Trophoblast cell (in vitro differentiated cells and primary cell): ENCODE results near the gene SP140L. TPM values are rescaled to one million over a fixed set of nuclear protein-coding genes. Genes with fewer than 3 reads are reported as not detected.
A peak's percentile ranks its signal among the peaks of the same experiment; 100 is the strongest.
"Not testable (repeated sequence)": the region's sequence is repeated elsewhere in the genome, so short reads cannot be mapped to it uniquely, and the experiment has no call there.

Experiments used
- DNase-seq, 2 donors: peaks; one replicate each; pipeline ENCODE4 v3.0.0-alpha.2; 2016
- H2AFZ ChIP-seq: 2 replicates; pipeline ENCODE4 v1.6.1; 2013; ENCODE audit warnings: low read length, moderate library complexity, mild to moderate bottlenecking; ENCODE audit not compliant: insufficient read depth, poor library complexity
- H2AK5ac ChIP-seq: 2 replicates; pipeline ENCODE4 v1.6.1; 2013; ENCODE audit warnings: mild to moderate bottlenecking, low read length
- H2BK120ac ChIP-seq: 2 replicates; pipeline ENCODE4 v1.6.1; 2013; ENCODE audit warnings: low read length, mild to moderate bottlenecking, moderate library complexity; ENCODE audit not compliant: insufficient read depth, poor library complexity
- H2BK12ac ChIP-seq: 2 replicates; pipeline ENCODE4 v1.6.1; 2013; ENCODE audit warnings: mild to moderate bottlenecking, low read length, moderate library complexity
- H2BK5ac ChIP-seq: 2 replicates; pipeline ENCODE4 v1.6.1; 2013; ENCODE audit warnings: low read length, low read depth, moderate library complexity, mild to moderate bottlenecking; ENCODE audit not compliant: poor library complexity
- H3K14ac ChIP-seq: 2 replicates; pipeline ENCODE4 v1.6.1; 2013; ENCODE audit warnings: mild to moderate bottlenecking, low read length
- H3K18ac ChIP-seq: 2 replicates; pipeline ENCODE4 v1.6.1; 2013; ENCODE audit warnings: mild to moderate bottlenecking, low read length
- H3K23ac ChIP-seq: 2 replicates; pipeline ENCODE4 v1.6.1; 2013; ENCODE audit warnings: low read length
- H3K27ac ChIP-seq: 2 replicates; pipeline ENCODE4 v1.5.1; 2013; ENCODE audit warnings: low read depth, mild to moderate bottlenecking, inconsistent platforms, low read length, moderate library complexity
- H3K27me3 ChIP-seq: 2 replicates; pipeline ENCODE4 v1.6.1; 2013; ENCODE audit warnings: inconsistent platforms, mild to moderate bottlenecking, low read length, moderate library complexity; ENCODE audit not compliant: insufficient read depth
- H3K36me3 ChIP-seq, 2 experiments: 1 replicate in 1 of 2; 2 replicates in 1 of 2; pipeline ENCODE4 v1.6.1; 2013; ENCODE audit warnings: low read length in 2 of 2, mild to moderate bottlenecking in 2 of 2, moderate library complexity in 1 of 2; ENCODE audit not compliant: insufficient read depth in 2 of 2, control insufficient read depth in 1 of 2
- H3K4ac ChIP-seq: 2 replicates; pipeline ENCODE4 v1.6.1; 2013; ENCODE audit warnings: low read depth, mild to moderate bottlenecking, low read length, moderate library complexity
- H3K4me1 ChIP-seq, 2 experiments: 1 replicate in 1 of 2; 2 replicates in 1 of 2; pipeline ENCODE4 v1.6.1; 2013; ENCODE audit warnings: low read length in 2 of 2, mild to moderate bottlenecking in 2 of 2, moderate library complexity in 1 of 2; ENCODE audit not compliant: insufficient read depth in 2 of 2, control insufficient read depth in 1 of 2
- H3K4me2 ChIP-seq: 2 replicates; pipeline ENCODE4 v1.6.1; 2013; ENCODE audit warnings: inconsistent platforms, mild to moderate bottlenecking, low read length, moderate library complexity
- H3K4me3 ChIP-seq: 2 replicates; pipeline ENCODE4 v1.5.1; 2013; ENCODE audit warnings: mild to moderate bottlenecking, low read depth, low read length, inconsistent platforms
- H3K79me1 ChIP-seq: one replicate; pipeline ENCODE4 v1.6.1; 2013; ENCODE audit warnings: low read length
- H3K79me2 ChIP-seq: 2 replicates; pipeline ENCODE4 v1.6.1; 2013; ENCODE audit warnings: low read length, mild to moderate bottlenecking; ENCODE audit not compliant: control insufficient read depth, insufficient read depth, poor library complexity
- H3K9ac ChIP-seq: 2 replicates; pipeline ENCODE4 v1.6.1; 2013; ENCODE audit warnings: mild to moderate bottlenecking, low read length
- H3K9me3 ChIP-seq: 2 replicates; pipeline ENCODE4 v1.6.1; 2013; ENCODE audit warnings: low read depth, mild to moderate bottlenecking, control low read depth, inconsistent platforms, low read length; ENCODE audit not compliant: insufficient read depth
- H4K12ac ChIP-seq: 2 replicates; pipeline ENCODE4 v1.6.1; 2013; ENCODE audit warnings: low read depth, mild to moderate bottlenecking, low read length, moderate library complexity
- H4K8ac ChIP-seq: 2 replicates; pipeline ENCODE4 v1.6.1; 2013; ENCODE audit warnings: low read depth, mild to moderate bottlenecking, low read length, moderate library complexity
- H4K91ac ChIP-seq: one replicate; pipeline ENCODE4 v1.6.1; 2013; ENCODE audit warnings: low read depth, mild to moderate bottlenecking, low read length, moderate library complexity
- WGBS: extraction: QIAGEN DNeasy Blood & Tissue Kit; methylation state at CpG from one replicate; pipeline ENCODE4 v1.1.7; 2013; ENCODE audit warnings: missing lambda C conversion rate; ENCODE audit not compliant: insufficient read length, insufficient coverage; ENCODE audit errors: extremely low coverage; 5-methylcytosine and 5-hydroxymethylcytosine counted together
- polyA plus RNA-seq: library from polyadenylated mRNA; stranded (reverse); fragments of 200-250 nt; gene quantifications from 2 replicates; pipeline ENCODE4 v1.2.3, GENCODE V29; 2013

The SP140L gene
- polyA plus RNA-seq: 1.7 and 1.8 TPM in 2 replicates

GRCh38 chr2:230326453-230327417 is at the start of gene SP140L:
TSS of gene SP140L (plus strand) at chr2:230327193. CDS start at chr2:230327270, 77 bp downstream.
- no peak within 1 kb of the TSS for H2AK5ac ChIP-seq
- no peak within 1 kb of the TSS for H3K9ac ChIP-seq
- H3K4me1 ChIP-seq: peaks cover 3 to 7% of the 10 kb centered on the region in 2 experiments
- H4K8ac ChIP-seq: peak within 1 kb of the TSS; percentile 57
- H3K79me1 ChIP-seq: peaks cover 2% of the 10 kb centered on the region
- H3K23ac ChIP-seq: no peak within 1 kb of the TSS
- H2AFZ ChIP-seq: peak within 1 kb of the TSS; percentile 91
- H3K18ac ChIP-seq: no peak within 1 kb of the TSS
- peak within 1 kb of the TSS; percentile 11 for H2BK5ac ChIP-seq
- peak within 1 kb of the TSS; percentile 48 for H3K14ac ChIP-seq
- H4K12ac ChIP-seq: no peak within 1 kb of the TSS
- peak within 1 kb of the TSS; percentile 44 for H3K27ac ChIP-seq
- no peak within 1 kb of the TSS for H3K4me3 ChIP-seq
- no peaks in the 10 kb centered on the region for H3K36me3 ChIP-seq
- peaks cover 13% of the 10 kb centered on the region for H3K9me3 ChIP-seq
- peak within 1 kb of the TSS; percentile 58 for H2BK120ac ChIP-seq
- DNase-seq: peak; percentile 64 to 81
- H3K79me2 ChIP-seq: no peaks in the 10 kb centered on the region
- no peak within 1 kb of the TSS for H3K4ac ChIP-seq
- peak within 1 kb of the TSS; percentile 74 for H4K91ac ChIP-seq
- H3K4me2 ChIP-seq: peak within 1 kb of the TSS; percentile 17
- WGBS: no CpG with 5 or more reads among the region's 11 CpGs
- H3K27me3 ChIP-seq: no peaks in the 10 kb centered on the region
- peak within 1 kb of the TSS; percentile 21 for H2BK12ac ChIP-seq

GRCh38 chr2:230282936-230283335 is 44.1 kb upstream of the SP140L start:
- Histone ChIP-seq H3K79me2 (no peaks in the 10 kb centered on the region), H2AK5ac (no peak overlapping the region), H3K27me3 (no peaks in the 10 kb centered on the region), H3K9ac (no peak overlapping the region), H3K79me1 (no peaks in the 10 kb centered on the region), H3K4me3 (no peak overlapping the region), H2AFZ (no peak overlapping the region), H3K14ac (no peak overlapping the region), H2BK12ac (no peak overlapping the region), H4K91ac (no peak overlapping the region), H3K4me1 (no peaks in the 10 kb centered on the region), H4K12ac (no peak overlapping the region), H3K4me2 (no peak overlapping the region), H2BK5ac (no peak overlapping the region), H4K8ac (no peak overlapping the region), H3K4ac (no peak overlapping the region), H3K9me3 (no peaks in the 10 kb centered on the region), H3K27ac (no peak overlapping the region), H3K36me3 (no peaks in the 10 kb centered on the region), H3K23ac (no peak overlapping the region), H2BK120ac (no peak overlapping the region), H3K18ac (no peak overlapping the region)
- no CpG with 5 or more reads among the region's 2 CpGs for WGBS
- no peak for DNase-seq

- Histone ChIP-seq H3K4me2 (no peak overlapping the region), H4K91ac (no peak overlapping the region), H3K23ac (no peak overlapping the region), H2BK12ac (no peak overlapping the region), H3K4me3 (no peak overlapping the region), H3K9ac (no peak overlapping the region), H3K27me3 (no peaks in the 10 kb centered on the region), H3K18ac (no peak overlapping the region), H3K4me1 (no peaks in the 10 kb centered on the region), H2BK120ac (no peak overlapping the region), H4K12ac (no peak overlapping the region), H3K36me3 (no peaks in the 10 kb centered on the region), H3K4ac (no peak overlapping the region), H4K8ac (no peak overlapping the region), H3K79me2 (no peaks in the 10 kb centered on the region), H3K27ac (no peak overlapping the region), H3K79me1 (no peaks in the 10 kb centered on the region), H2BK5ac (no peak overlapping the region), H2AK5ac (no peak overlapping the region), H2AFZ (no peak overlapping the region), H3K9me3 (no peaks in the 10 kb centered on the region), H3K14ac (no peak overlapping the region)
- DNase-seq: no peak
- WGBS: no CpG with 5 or more reads among the region's 3 CpGs
Observed at GRCh38 chr2:230286048-230286447, 40.9 kb upstream of the SP140L start.

- not testable (repeated sequence) for H2AK5ac ChIP-seq, H3K79me2 ChIP-seq, H3K4me3 ChIP-seq, H3K79me1 ChIP-seq, H2BK5ac ChIP-seq, H3K18ac ChIP-seq, H3K14ac ChIP-seq, H3K4me1 ChIP-seq, H4K91ac ChIP-seq, H3K9me3 ChIP-seq, H3K4ac ChIP-seq, H3K27ac ChIP-seq, H3K9ac ChIP-seq, H3K23ac ChIP-seq, H2BK12ac ChIP-seq, H2AFZ ChIP-seq, H3K27me3 ChIP-seq, H3K36me3 ChIP-seq, H4K12ac ChIP-seq, H2BK120ac ChIP-seq, H3K4me2 ChIP-seq, H4K8ac ChIP-seq
- peak; percentile 10 to 67 for DNase-seq
- no CpG with 5 or more reads among the region's 4 CpGs for WGBS
Observed at GRCh38 chr2:230289311-230289710, 37.7 kb upstream of the SP140L start.
